Tibial nerve (tissue), 4 donors: Measurements from ENCODE around the gene ZDHHC4. TPM values are rescaled to one million over a fixed set of nuclear protein-coding genes. Genes with fewer than 3 reads are reported as not detected.

Experiments used
- DNase-seq, 2 donors: peaks; one replicate each; pipeline ENCODE4 v3.0.0-alpha.2; 2019; ENCODE audit warnings: low spot score in 2 of 2
- H3K27ac ChIP-seq, 4 donors: fragments of 200-600 bp; sonication (generic) in 3 of 4; one replicate each; pipeline ENCODE4 v1.5.1; 2017 to 2019; ENCODE audit warnings: mild to moderate bottlenecking in 1 of 4
- H3K27me3 ChIP-seq, 2 donors: fragments of 200-600 bp; sonication (generic) in 1 of 2; one replicate each; pipeline versions ENCODE4 v1.5.1 to v1.6.0; 2017 to 2019
- H3K36me3 ChIP-seq, 3 donors: fragments of 200-600 bp; sonication (generic); one replicate each; pipeline ENCODE4 v1.5.1; 2018 to 2019
- H3K4me1 ChIP-seq, 4 donors: fragments of 200-600 bp; sonication (generic) in 3 of 4; one replicate each; pipeline ENCODE4 v1.5.1; 2017 to 2019
- H3K4me3 ChIP-seq, 4 donors: fragments of 200-600 bp; sonication (generic) in 3 of 4; one replicate each; pipeline ENCODE4 v1.5.1; 2017 to 2019; ENCODE audit warnings: mild to moderate bottlenecking in 1 of 4, moderate library complexity in 1 of 4
- H3K9me3 ChIP-seq, 4 donors: fragments of 200-600 bp; sonication (generic) in 3 of 4; one replicate each; pipeline ENCODE4 v1.5.1; 2017 to 2019
- CTCF ChIP-seq, 5 experiments: fragments of 200-600 bp in 3 of 5; fragments of 450-650 bp in 2 of 5; sonication (generic) in 3 of 5; IDR thresholded peaks; one replicate each; pipeline ENCODE4 v1.5.1; 2016 to 2019; ENCODE audit warnings: antibody characterized with exemption in 5 of 5, mild to moderate bottlenecking in 3 of 5, moderate library complexity in 2 of 5
- EP300 ChIP-seq, 2 donors: sonication (generic); formaldehyde crosslinking; IDR thresholded peaks; one replicate each; pipeline ENCODE4 v1.6.1; 2017; ENCODE audit warnings: antibody characterized with exemption in 2 of 2, mild to moderate bottlenecking in 1 of 2
- POLR2A ChIP-seq, 2 donors: fragments of 450-650 bp; IDR thresholded peaks; one replicate each; pipeline ENCODE4 v1.6.1; 2017; ENCODE audit warnings: antibody characterized with exemption in 2 of 2, mild to moderate bottlenecking in 2 of 2, moderate library complexity in 2 of 2
- WGBS, 2 donors: methylation state at CpG; one replicate each; pipeline ENCODE4 v1.1.5; 2018; 5-methylcytosine and 5-hydroxymethylcytosine counted together
- total RNA-seq, 4 donors: library from RNA; depleted of rRNA; stranded (reverse); fragments of >200 nt; gene quantifications; one replicate each; pipeline ENCODE4 v1.1.0, GENCODE V29; 2016

Gene ZDHHC4
- total RNA-seq, 4 donors from 2014 or later = 38.1 to 48.3 (median 43.2) TPM

- no peak overlapping the region for H3K27ac ChIP-seq
- WGBS, 2 donors = 67 to 84% methylated on average over 4 of the region's 4 CpGs
Observed at GRCh38 chr7:6618621-6619020, 41.4 kb downstream of the ZDHHC4 start.

GRCh38 chr7:6619961-6620360 is 42.7 kb downstream of the ZDHHC4 start:
- peaks cover 0 to 16% (median 4%) of the 10 kb centered on the region in 4 donors for H3K4me1 ChIP-seq
- peaks cover 0 to 63% (median 2%) of the 10 kb centered on the region in 3 donors for H3K36me3 ChIP-seq
- no peaks in the 10 kb centered on the region for H3K9me3 ChIP-seq
- H3K27ac ChIP-seq = no peak overlapping the region
- TF ChIP-seq EP300 (IDR thresholded peaks at IDR 0.05) (no peak), POLR2A (IDR thresholded peaks at IDR 0.05) (no peak), CTCF (IDR thresholded peaks at IDR 0.05) (no peak)
- WGBS, 2 donors = 81 to 86% methylated on average over 3 of the region's 3 CpGs
- H3K27me3 ChIP-seq = no peaks in the 10 kb centered on the region
- H3K4me3 ChIP-seq = no peak overlapping the region
- no peak for DNase-seq

More at GRCh38 chr7:6618621-6619020, 41.4 kb downstream of the ZDHHC4 start:
- DNase-seq = no peak
- Histone ChIP-seq H3K36me3 (peaks cover 0 to 53% (median 2%) of the 10 kb centered on the region in 3 donors), H3K27me3 (no peaks in the 10 kb centered on the region), H3K4me1 (peaks cover 0 to 21% (median 8%) of the 10 kb centered on the region in 4 donors), H3K4me3 (no peak overlapping the region), H3K9me3 (no peaks in the 10 kb centered on the region)
- no peak for TF ChIP-seq POLR2A (IDR thresholded peaks at IDR 0.05)
- no peak for TF ChIP-seq CTCF (IDR thresholded peaks at IDR 0.05)
- TF ChIP-seq EP300 (IDR thresholded peaks at IDR 0.05) = no peak

- H3K27ac ChIP-seq = no peak overlapping the region
- H3K36me3 ChIP-seq = peaks cover 0 to 68% (median 2%) of the 10 kb centered on the region in 3 donors
- no peak overlapping the region for H3K4me3 ChIP-seq
- TF ChIP-seq POLR2A (IDR thresholded peaks at IDR 0.05) = no peak
- no peak for TF ChIP-seq CTCF (IDR thresholded peaks at IDR 0.05)
- no peak for TF ChIP-seq EP300 (IDR thresholded peaks at IDR 0.05)
- no peak for DNase-seq
- H3K27me3 ChIP-seq = no peaks in the 10 kb centered on the region
- 90% methylated on average over 19 to 20 of the region's 20 CpGs for WGBS, 2 donors
- H3K4me1 ChIP-seq = peaks cover 0 to 6% (median 0%) of the 10 kb centered on the region in 4 donors
- no peaks in the 10 kb centered on the region for H3K9me3 ChIP-seq
Observed at GRCh38 chr7:6621195-6622133, 44.2 kb downstream of the ZDHHC4 start.

GRCh38 chr7:6622134-6622710 is 45.0 kb downstream of the ZDHHC4 start:
- no peak for TF ChIP-seq EP300 (IDR thresholded peaks at IDR 0.05)
- no peak for TF ChIP-seq CTCF (IDR thresholded peaks at IDR 0.05)
- TF ChIP-seq POLR2A (IDR thresholded peaks at IDR 0.05) = no peak
- no peaks in the 10 kb centered on the region for H3K27me3 ChIP-seq
- H3K27ac ChIP-seq = no peak overlapping the region
- no peaks in the 10 kb centered on the region for H3K9me3 ChIP-seq
- peaks cover 0 to 65% (median 2%) of the 10 kb centered on the region in 3 donors for H3K36me3 ChIP-seq
- 98% methylated on average over 54 to 66 of the region's 67 CpGs for WGBS, 2 donors
- no peaks in the 10 kb centered on the region for H3K4me1 ChIP-seq
- DNase-seq = no peak
- H3K4me3 ChIP-seq = no peak overlapping the region
